ENCODE results near the gene PTX3.

Gene PTX3

GRCh38 chr3:157479464-157480243 is 43.0 kb downstream of the PTX3 start:
- DNase-seq = no peak

GRCh38 chr3:157487339-157487738 is 50.7 kb downstream of the PTX3 start:
- no peak for DNase-seq

- no peak for DNase-seq
Measured at GRCh38 chr3:157488144-157488543, 51.5 kb downstream of the PTX3 start.

- no peak for DNase-seq
Measured at GRCh38 chr3:157491136-157491535, 54.5 kb downstream of the PTX3 start.
